Fibroblast of lung (primary cell): ENCODE results near the gene AGBL4.

Experiments
- EZH2 ChIP-seq: IDR thresholded peaks from 2 replicates; pipeline ENCODE4 v1.5.1; 2012; ENCODE audit warnings: low read length, control low read depth, mild to moderate bottlenecking; ENCODE audit errors: missing control alignments
- TF ChIP-seq, protein P1 (sequence below), 2 donors: IDR thresholded peaks in 1 of 2; conservative IDR thresholded peaks in 1 of 2; 1 replicate in 1 of 2; 2 replicates in 1 of 2; pipeline ENCODE4 v1.5.1; 2011 to 2012; ENCODE audit warnings: low read length in 2 of 2, control low read depth in 1 of 2, inconsistent platforms in 1 of 2, low read depth in 1 of 2, mild to moderate bottlenecking in 1 of 2

DNA sequence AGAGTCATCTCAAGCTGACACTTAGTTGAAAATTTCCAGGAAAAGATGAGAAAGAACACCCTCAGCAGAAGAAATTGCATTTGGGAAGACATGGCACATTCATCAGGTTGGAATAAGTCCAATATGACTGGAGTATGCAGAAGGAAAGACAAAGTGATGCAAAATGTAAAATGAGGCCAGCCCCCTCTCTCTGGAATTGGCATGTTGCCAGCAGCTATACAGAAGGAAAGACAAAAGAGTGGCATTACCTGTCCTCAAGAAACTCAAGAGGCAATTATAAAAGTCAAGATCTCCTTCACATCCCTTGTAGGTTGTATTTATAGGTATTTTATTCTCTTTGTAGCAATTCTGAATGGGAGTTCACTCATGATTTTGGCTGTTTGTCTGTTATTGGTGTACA lies 426.3 kb downstream of the AGBL4 start:
- TF ChIP-seq, protein P1, sequence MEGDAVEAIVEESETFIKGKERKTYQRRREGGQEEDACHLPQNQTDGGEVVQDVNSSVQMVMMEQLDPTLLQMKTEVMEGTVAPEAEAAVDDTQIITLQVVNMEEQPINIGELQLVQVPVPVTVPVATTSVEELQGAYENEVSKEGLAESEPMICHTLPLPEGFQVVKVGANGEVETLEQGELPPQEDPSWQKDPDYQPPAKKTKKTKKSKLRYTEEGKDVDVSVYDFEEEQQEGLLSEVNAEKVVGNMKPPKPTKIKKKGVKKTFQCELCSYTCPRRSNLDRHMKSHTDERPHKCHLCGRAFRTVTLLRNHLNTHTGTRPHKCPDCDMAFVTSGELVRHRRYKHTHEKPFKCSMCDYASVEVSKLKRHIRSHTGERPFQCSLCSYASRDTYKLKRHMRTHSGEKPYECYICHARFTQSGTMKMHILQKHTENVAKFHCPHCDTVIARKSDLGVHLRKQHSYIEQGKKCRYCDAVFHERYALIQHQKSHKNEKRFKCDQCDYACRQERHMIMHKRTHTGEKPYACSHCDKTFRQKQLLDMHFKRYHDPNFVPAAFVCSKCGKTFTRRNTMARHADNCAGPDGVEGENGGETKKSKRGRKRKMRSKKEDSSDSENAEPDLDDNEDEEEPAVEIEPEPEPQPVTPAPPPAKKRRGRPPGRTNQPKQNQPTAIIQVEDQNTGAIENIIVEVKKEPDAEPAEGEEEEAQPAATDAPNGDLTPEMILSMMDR (conservative IDR thresholded peaks at IDR 0.05 in 1 of 2, IDR thresholded peaks at IDR 0.05 in 1 of 2; ENCODE audit: low read depth in 1 of 2, low read length in 2 of 2): no peak
- no peak for TF ChIP-seq EZH2
